IMR-90 (cell line): ENCODE data around the gene ANKRD31.

Source experiments
- MAFK ChIP-seq: IDR thresholded peaks from 2 replicates; pipeline ENCODE4 v1.6.1; 2012; ENCODE audit warnings: low read depth, low read length, improper control_type of control experiment
- MAZ ChIP-seq: IDR thresholded peaks from 2 replicates; pipeline ENCODE4 v1.6.1; 2012; ENCODE audit warnings: low read depth, mild to moderate bottlenecking, low read length, improper control_type of control experiment, moderate library complexity, borderline replicate concordance
- POLR2A ChIP-seq: IDR thresholded peaks from 2 replicates; pipeline ENCODE4 v1.6.1; 2012; ENCODE audit warnings: mild to moderate bottlenecking, low read depth, low read length
- USF2 ChIP-seq: fragments of 150-350 bp; IDR thresholded peaks from 2 replicates; pipeline ENCODE4 v1.6.1; 2017; ENCODE audit warnings: mild to moderate bottlenecking, antibody characterized with exemption, low read length, low read depth
- TF ChIP-seq, protein P1 (sequence below): conservative IDR thresholded peaks from 2 replicates; pipeline ENCODE4 v1.5.1; 2012; ENCODE audit warnings: mild to moderate bottlenecking, low read depth, low read length, improper control_type of control experiment

DNA sequence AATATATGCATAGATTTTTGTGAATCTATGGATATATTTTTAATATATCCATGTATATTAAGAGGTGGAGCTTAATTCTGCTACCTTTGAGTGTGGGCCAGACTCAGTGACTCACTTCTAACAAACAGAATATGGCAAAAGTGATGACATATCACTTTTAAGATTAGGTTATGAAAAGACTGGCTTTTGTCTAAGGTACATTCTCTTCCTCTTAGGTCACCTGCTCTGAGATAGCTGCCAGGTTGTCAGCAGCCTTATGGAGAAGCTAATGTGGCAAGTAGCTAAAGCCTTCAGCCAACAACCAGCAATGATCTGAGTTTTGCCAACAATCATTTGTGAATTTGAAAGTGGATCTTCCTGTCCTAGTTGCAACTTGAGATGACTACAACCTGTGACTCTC, 83.8 kb downstream of the ANKRD31 start:
- TF ChIP-seq, protein P1, sequence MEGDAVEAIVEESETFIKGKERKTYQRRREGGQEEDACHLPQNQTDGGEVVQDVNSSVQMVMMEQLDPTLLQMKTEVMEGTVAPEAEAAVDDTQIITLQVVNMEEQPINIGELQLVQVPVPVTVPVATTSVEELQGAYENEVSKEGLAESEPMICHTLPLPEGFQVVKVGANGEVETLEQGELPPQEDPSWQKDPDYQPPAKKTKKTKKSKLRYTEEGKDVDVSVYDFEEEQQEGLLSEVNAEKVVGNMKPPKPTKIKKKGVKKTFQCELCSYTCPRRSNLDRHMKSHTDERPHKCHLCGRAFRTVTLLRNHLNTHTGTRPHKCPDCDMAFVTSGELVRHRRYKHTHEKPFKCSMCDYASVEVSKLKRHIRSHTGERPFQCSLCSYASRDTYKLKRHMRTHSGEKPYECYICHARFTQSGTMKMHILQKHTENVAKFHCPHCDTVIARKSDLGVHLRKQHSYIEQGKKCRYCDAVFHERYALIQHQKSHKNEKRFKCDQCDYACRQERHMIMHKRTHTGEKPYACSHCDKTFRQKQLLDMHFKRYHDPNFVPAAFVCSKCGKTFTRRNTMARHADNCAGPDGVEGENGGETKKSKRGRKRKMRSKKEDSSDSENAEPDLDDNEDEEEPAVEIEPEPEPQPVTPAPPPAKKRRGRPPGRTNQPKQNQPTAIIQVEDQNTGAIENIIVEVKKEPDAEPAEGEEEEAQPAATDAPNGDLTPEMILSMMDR, result no peak
- no peak for TF ChIP-seq POLR2A
- TF ChIP-seq MAFK, result peak; percentile 82
- no peak for TF ChIP-seq USF2
- TF ChIP-seq MAZ, result no peak
